NCI-H345 treated with DMSO at 0.1 percent for 48 hours (cell line): Measurements from ENCODE around the gene ATG5.

Experiments
- DNase-seq: peaks from one replicate; lab custom pipeline; 2025; ENCODE audit not compliant: unreplicated experiment; lab: John Stamatoyannopoulos, UW

The ATG5 gene

DNA sequence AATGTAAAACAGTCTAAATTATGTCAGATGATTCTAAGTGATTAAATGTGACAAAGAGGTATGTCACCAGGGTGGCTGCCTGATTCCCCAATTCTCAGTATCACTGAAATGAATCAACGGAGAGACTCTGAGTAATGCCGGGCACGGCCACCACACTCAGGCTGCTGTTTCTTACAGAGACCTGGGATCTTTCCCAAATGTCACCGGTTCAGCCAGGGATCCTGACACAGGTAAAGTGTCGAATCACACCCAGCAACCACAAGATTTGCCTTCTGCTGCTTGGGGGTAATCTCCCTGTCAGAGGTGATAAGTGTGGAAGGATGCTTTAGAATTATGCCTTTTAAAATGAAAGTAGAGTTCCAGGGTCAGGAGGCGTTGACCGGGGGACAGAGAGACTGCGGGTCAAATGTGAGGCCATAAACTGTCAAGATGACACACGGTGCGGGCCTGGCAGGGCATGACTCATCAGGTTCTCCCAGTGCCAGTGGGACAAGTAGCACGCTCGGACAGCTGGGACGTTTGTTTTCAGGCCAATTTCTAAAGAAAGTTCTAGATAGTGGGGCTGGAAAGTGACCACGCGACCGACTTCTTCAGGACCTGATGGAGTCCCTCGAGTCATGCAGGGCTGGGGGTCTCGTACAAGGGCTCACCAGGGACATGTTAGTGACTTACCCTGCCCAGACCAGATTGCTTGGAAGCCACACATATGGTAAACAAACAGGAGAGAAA, 190.5 kb downstream of the ATG5 start:
- no peak for DNase-seq
